ENCODE results near the gene WAC. TPM values are rescaled to one million over a fixed set of nuclear protein-coding genes. Genes with fewer than 3 reads are reported as not detected.
A peak's percentile ranks its signal among the peaks of the same experiment; 100 is the strongest.

WAC gene
- total and polyA plus RNA-seq, 10 of the 15 experiments (the other 5 are each of a cell fraction or from before 2014, with no cell fraction given) = 26.5 to 131 (median 69.4) TPM

DNA sequence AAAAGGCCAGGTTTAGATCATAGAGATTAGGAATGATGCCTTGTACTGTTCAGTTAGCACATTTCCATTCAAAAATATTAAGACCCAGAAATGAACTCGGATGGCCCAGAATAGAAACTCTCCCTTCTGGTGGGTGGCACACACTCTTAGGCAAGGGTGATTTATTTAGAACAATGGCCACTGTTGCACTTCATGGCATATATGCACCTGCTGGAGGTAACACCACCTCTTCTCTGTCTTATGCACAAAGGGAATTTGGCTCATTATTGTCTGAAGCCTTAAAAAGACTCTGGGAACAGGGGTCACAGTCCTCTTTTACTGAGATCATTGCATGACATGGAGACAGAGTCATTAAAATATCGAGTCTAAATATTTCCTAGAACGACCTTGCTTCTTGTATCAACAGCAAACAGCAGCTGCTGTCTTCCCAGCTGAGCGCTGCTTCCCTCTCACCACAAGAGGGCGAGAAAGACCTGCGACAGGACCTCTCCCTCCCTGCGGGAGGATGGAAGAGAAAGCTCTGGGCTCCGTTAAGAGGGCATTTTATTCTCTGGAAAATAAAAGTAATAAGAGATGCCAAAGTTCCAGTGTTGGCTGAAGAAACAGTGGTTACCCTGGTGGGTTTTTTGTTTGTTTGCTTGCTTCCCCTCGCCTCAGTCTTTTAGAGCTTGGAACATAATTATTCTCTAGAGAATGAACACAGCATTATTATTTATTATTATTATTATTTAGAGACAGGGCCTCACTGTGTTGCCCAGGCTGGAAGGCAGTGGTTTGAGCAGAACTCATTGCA, 130.9 kb downstream of the WAC start:
- intact Hi-C loops (cut with micrococcal nuclease; ENCODE audit: unreplicated experiment) = loop anchor here (1.0 to 5.0 kb wide), 3 partner anchors 328 to 641 kb away; no protein-coding TSS in a partner anchor
- BruUV-seq (replicated peaks) = no TSS peak
- TF ChIP-seq, protein P1, sequence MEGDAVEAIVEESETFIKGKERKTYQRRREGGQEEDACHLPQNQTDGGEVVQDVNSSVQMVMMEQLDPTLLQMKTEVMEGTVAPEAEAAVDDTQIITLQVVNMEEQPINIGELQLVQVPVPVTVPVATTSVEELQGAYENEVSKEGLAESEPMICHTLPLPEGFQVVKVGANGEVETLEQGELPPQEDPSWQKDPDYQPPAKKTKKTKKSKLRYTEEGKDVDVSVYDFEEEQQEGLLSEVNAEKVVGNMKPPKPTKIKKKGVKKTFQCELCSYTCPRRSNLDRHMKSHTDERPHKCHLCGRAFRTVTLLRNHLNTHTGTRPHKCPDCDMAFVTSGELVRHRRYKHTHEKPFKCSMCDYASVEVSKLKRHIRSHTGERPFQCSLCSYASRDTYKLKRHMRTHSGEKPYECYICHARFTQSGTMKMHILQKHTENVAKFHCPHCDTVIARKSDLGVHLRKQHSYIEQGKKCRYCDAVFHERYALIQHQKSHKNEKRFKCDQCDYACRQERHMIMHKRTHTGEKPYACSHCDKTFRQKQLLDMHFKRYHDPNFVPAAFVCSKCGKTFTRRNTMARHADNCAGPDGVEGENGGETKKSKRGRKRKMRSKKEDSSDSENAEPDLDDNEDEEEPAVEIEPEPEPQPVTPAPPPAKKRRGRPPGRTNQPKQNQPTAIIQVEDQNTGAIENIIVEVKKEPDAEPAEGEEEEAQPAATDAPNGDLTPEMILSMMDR (IDR thresholded peaks at IDR 0.05 in 2 of 3, conservative IDR thresholded peaks at IDR 0.05 in 1 of 3; ENCODE audit: control insufficient read depth in 2 of 3, extremely low read depth in 1 of 3, insufficient read depth in 1 of 3, low read depth in 3 of 3, low read length in 3 of 3) = peak; percentile 95 to 96 (median 96)
- no peak for TF ChIP-seq MTA2 (IDR thresholded peaks at IDR 0.05; ENCODE audit: low read depth)
- TF ChIP-seq, protein P2, sequence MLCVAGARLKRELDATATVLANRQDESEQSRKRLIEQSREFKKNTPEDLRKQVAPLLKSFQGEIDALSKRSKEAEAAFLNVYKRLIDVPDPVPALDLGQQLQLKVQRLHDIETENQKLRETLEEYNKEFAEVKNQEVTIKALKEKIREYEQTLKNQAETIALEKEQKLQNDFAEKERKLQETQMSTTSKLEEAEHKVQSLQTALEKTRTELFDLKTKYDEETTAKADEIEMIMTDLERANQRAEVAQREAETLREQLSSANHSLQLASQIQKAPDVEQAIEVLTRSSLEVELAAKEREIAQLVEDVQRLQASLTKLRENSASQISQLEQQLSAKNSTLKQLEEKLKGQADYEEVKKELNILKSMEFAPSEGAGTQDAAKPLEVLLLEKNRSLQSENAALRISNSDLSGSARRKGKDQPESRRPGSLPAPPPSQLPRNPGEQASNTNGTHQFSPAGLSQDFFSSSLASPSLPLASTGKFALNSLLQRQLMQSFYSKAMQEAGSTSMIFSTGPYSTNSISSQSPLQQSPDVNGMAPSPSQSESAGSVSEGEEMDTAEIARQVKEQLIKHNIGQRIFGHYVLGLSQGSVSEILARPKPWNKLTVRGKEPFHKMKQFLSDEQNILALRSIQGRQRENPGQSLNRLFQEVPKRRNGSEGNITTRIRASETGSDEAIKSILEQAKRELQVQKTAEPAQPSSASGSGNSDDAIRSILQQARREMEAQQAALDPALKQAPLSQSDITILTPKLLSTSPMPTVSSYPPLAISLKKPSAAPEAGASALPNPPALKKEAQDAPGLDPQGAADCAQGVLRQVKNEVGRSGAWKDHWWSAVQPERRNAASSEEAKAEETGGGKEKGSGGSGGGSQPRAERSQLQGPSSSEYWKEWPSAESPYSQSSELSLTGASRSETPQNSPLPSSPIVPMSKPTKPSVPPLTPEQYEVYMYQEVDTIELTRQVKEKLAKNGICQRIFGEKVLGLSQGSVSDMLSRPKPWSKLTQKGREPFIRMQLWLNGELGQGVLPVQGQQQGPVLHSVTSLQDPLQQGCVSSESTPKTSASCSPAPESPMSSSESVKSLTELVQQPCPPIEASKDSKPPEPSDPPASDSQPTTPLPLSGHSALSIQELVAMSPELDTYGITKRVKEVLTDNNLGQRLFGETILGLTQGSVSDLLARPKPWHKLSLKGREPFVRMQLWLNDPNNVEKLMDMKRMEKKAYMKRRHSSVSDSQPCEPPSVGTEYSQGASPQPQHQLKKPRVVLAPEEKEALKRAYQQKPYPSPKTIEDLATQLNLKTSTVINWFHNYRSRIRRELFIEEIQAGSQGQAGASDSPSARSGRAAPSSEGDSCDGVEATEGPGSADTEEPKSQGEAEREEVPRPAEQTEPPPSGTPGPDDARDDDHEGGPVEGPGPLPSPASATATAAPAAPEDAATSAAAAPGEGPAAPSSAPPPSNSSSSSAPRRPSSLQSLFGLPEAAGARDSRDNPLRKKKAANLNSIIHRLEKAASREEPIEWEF (IDR thresholded peaks at IDR 0.05; ENCODE audit: insufficient replicate concordance, low read depth, low read length) = no peak
- TF ChIP-seq NR2C1 (IDR thresholded peaks at IDR 0.05) = no peak
- no peak for TF ChIP-seq HDGF (IDR thresholded peaks at IDR 0.05)
- TF ChIP-seq, protein P3, sequence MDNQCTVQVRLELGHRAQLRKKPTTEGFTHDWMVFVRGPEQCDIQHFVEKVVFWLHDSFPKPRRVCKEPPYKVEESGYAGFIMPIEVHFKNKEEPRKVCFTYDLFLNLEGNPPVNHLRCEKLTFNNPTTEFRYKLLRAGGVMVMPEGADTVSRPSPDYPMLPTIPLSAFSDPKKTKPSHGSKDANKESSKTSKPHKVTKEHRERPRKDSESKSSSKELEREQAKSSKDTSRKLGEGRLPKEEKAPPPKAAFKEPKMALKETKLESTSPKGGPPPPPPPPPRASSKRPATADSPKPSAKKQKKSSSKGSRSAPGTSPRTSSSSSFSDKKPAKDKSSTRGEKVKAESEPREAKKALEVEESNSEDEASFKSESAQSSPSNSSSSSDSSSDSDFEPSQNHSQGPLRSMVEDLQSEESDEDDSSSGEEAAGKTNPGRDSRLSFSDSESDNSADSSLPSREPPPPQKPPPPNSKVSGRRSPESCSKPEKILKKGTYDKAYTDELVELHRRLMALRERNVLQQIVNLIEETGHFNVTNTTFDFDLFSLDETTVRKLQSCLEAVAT (IDR thresholded peaks at IDR 0.05) = no peak
- no peak for TF ChIP-seq ZBED1 (IDR thresholded peaks at IDR 0.05; ENCODE audit: borderline replicate concordance)
- TF ChIP-seq NFYB (IDR thresholded peaks at IDR 0.05; ENCODE audit: insufficient read depth, low read depth, low read length) = no peak
- TF ChIP-seq PAX5 (IDR thresholded peaks at IDR 0.05; ENCODE audit: borderline replicate concordance, low read depth, low read length) = no peak
- TF ChIP-seq CHD1 (IDR thresholded peaks at IDR 0.05; ENCODE audit: low read depth, low read length) = no peak
- TF ChIP-seq RAD21 (IDR thresholded peaks at IDR 0.05; ENCODE audit: insufficient read depth, low read depth, low read length) = peak; percentile 96
- no peak for TF ChIP-seq PAX8 (IDR thresholded peaks at IDR 0.05)
- TF ChIP-seq SPI1 (IDR thresholded peaks at IDR 0.05; ENCODE audit: borderline replicate concordance, insufficient read depth, low read depth, low read length) = no peak
- no peak for TF ChIP-seq NRF1 (conservative IDR thresholded peaks at IDR 0.05; ENCODE audit: low read depth, low read length)

More for the DNA sequence above, 130.9 kb downstream of the WAC start:
- H3K36me3 ChIP-seq (ENCODE audit: control insufficient read depth in 2 of 2, insufficient read depth in 2 of 2, low read length in 1 of 2) = no peaks in the 10 kb centered on the region
- in situ Hi-C loops (cut with MboI) = loop anchor here (5.0 to 10.0 kb wide), 2 partner anchors 644 to 781 kb away; no protein-coding TSS in a partner anchor
- POLR2A ChIA-PET = interaction anchor here (0.7 kb wide), 1 partner anchor 9 kb away, joined by 3 read pairs; no protein-coding TSS in a partner anchor
- peak; percentile 96 for FAIRE-seq
- H3K9me3 ChIP-seq (replicated peaks; ENCODE audit: control insufficient read depth, insufficient read depth, low read length) = no peaks in the 10 kb centered on the region
- no peak overlapping the region for H3K4me2 ChIP-seq (ENCODE audit: control insufficient read depth, insufficient read depth)
- WGBS (ENCODE audit: insufficient coverage, insufficient replicate concordance, low lambda C conversion rate, missing lambda C conversion rate) = 2% methylated on average over 9 of the region's 9 CpGs
- no peak overlapping the region for H3K27ac ChIP-seq (ENCODE audit: control insufficient read depth, insufficient read depth)
- DNase-seq (ENCODE audit: low read depth, low spot score) = no peak
- H4K20me1 ChIP-seq (ENCODE audit: control insufficient read depth, insufficient read depth) = no peaks in the 10 kb centered on the region
- SMC1A ChIA-PET (ENCODE audit: uncharacterized antibody, unreplicated experiment) = interaction anchor here (0.7 to 2.6 kb wide), 7 partner anchors 20 to 641 kb away, joined by 3 to 15 read pairs (median 3); no protein-coding TSS in a partner anchor
- H3K27me3 ChIP-seq (replicated peaks in 1 of 2; ENCODE audit: control insufficient read depth in 2 of 2, insufficient read depth in 2 of 2, low read length in 1 of 2) = peaks cover 2 to 5% of the 10 kb centered on the region in 2 experiments
- CTCF ChIA-PET = interaction anchor here (0.6 to 2.6 kb wide), 22 partner anchors 9 to 761 kb away, joined by 3 to 56 read pairs (median 3); no protein-coding TSS in a partner anchor
- no peak overlapping the region for H3K4me3 ChIP-seq
- H3K79me2 ChIP-seq (ENCODE audit: control insufficient read depth, insufficient read depth, low read length) = no peaks in the 10 kb centered on the region
- peak; percentile 97 for ATAC-seq
- H2AFZ ChIP-seq (ENCODE audit: control insufficient read depth, low read depth, low read length) = no peak overlapping the region
- no peak overlapping the region for H3K9ac ChIP-seq (ENCODE audit: control insufficient read depth, insufficient read depth, low read length)
- RAD21 ChIA-PET (ENCODE audit: unreplicated experiment) = interaction anchor here (0.8 to 1.3 kb wide), 9 partner anchors 9 to 642 kb away, joined by 3 to 9 read pairs (median 4); no protein-coding TSS in a partner anchor
- no peaks in the 10 kb centered on the region for H3K4me1 ChIP-seq (ENCODE audit: control insufficient read depth, insufficient read depth, low read length)
